HEK293 (cell line): ENCODE data around the gene VARS1.

Experiments used
- ZNF366 ChIP-seq: fragments of 450-650 bp; formaldehyde crosslinking; conservative IDR thresholded peaks from 2 replicates; pipeline ENCODE4 v1.5.1; 2016; ENCODE audit warnings: missing biosample characterization, missing genetic modification characterization
- TF ChIP-seq, protein P1 (sequence below): fragments of 450-650 bp; formaldehyde crosslinking; IDR thresholded peaks from 2 replicates; pipeline ENCODE4 v1.5.1; 2016; ENCODE audit warnings: missing biosample characterization, missing genetic modification characterization

DNA sequence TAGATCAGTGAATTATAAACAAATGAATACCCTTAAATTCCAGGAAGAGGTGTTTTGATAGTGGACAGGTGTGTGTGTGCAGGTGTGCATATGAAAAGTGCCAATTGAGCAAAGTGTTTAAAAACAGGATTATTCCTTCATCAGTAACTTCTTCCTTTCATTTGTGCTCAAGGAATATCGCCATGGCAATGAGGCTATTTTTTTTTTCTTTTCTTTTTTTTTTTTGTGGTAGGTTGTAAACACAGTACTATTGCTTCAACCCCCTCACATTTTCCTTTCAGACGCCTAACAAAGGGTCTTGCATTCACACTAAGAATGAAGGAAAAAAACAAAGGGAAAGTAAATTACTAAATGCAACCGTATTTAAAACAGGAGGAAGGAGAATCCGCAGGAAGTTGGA, 30.0 kb upstream of the VARS1 start:
- TF ChIP-seq ZNF366 (tag by site-specific recombination) = no peak
- TF ChIP-seq, protein P1, sequence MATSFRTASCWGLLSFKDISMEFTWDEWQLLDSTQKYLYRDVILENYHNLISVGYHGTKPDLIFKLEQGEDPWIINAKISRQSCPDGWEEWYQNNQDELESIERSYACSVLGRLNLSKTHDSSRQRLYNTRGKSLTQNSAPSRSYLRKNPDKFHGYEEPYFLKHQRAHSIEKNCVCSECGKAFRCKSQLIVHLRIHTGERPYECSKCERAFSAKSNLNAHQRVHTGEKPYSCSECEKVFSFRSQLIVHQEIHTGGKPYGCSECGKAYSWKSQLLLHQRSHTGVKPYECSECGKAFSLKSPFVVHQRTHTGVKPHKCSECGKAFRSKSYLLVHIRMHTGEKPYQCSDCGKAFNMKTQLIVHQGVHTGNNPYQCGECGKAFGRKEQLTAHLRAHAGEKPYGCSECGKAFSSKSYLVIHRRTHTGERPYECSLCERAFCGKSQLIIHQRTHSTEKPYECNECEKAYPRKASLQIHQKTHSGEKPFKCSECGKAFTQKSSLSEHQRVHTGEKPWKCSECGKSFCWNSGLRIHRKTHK (tag by site-specific recombination) = no peak
